Left hindlimb (tissue), 1 donor: ENCODE results near the gene NUSAP1.
"Not testable (repeated sequence)": the region's sequence is repeated elsewhere in the genome, so short reads cannot be mapped to it uniquely, and the experiment has no call there.

Experiments
- DNase-seq: peaks from one replicate; pipeline ENCODE4 v3.0.0-alpha.2; 2018

The NUSAP1 gene

DNA sequence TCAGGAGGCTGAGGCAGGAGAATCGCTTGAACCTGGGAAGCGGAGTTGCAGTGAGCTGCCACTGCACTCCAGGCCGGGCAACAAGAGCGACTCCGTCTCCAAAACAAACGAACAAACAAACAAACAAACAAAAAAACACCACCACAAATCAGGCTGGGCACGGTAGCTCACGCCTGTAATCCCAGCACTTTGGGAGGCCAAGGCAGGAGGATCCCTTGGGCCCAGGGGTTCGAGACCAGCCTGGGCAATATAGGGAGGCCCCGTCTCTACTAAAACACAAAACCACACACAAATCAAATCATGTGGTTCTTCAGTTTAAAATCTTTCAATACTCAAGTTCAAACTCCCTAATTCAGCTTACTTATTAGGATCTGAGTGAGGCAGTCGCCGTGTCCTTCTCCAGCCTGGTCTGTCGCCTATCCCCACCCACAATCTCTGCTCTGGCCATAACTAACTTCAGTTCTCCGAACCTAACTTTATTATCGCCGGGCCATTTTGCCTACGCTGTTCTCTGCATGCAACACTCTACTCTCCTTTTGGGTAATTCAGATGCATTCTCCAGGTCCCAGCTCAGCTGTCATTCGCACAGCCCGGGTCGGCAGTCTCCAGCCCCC lies 83.6 kb downstream of the NUSAP1 start:
- DNase-seq, result no peak

DNA sequence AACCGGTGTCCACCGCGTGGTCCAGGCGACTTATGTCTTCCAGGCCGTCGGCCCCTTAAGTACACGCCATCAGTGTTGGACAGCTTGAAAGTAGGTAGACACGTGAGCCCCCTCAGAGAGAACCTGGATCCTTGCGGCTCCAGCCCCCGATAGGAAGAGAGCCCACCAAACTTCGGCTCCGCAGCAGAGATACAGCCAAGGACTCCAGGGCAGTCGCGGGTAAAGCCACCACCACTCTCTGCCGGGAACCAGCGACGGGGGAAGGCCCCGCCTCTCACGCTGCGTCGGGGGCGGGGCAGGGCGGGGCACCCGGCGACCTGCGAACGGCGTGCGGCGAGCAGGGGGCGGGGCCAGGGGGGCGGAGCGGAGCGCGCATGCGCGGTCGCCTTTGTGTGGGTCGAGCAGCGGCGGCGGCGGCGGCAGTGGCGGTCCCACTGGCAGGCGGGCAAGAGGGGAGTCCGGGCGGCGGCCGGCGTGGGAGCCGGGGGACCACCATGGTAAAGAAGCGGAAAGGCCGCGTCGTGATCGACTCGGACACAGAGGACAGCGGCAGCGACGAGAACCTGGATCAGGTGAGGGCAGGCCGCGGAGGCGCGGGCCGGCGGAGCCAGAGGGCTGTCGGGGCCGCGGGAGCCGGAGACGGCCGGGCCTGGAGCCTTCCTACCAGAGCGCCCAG lies 84.2 kb downstream of the NUSAP1 start, which contains the start of gene RTF1:
TSS of gene RTF1 (plus strand) at position 354 of the 676 bp plus-strand sequence. CDS start at position 375, 21 bp downstream.
- DNase-seq, result peak; percentile 97

DNA sequence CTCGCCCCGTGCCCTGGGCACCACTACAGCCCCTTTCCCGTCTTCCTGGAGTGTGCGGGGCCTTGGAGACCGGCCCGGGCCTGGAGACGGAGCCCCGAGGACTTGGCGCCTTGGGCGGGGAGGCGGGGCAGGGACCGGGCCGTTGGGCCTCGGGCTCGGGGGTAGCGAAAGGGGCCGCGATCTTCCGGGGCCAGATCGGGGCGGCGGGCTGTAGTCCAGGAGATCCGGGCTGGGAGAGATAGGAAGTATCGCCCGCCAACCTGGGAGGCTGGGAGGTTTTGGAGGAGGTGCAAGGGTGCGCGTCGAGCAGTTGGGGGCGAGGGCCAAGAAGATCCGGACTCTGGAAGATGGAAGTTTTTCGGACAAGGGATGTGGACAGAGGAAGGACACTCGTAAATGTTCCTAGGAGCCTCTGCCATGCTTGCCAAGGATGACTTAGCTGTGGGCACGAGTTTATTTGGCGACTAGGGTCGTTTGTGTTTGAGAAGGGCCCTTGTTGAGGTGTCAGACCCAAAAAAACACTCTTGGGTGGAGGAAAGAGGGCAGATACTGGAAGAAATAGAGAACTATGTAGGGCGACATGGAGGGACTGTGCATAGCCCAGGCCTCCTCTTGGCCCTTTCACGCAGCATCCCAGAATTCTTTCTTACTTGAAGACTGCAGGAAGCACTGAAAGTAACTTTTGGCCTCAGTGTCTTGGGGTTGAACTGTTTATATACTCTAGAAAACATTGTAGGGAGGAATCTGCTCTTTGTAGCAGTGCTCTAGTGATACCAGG lies 84.9 kb downstream of the NUSAP1 start:
- peak; percentile 57 for DNase-seq

DNA sequence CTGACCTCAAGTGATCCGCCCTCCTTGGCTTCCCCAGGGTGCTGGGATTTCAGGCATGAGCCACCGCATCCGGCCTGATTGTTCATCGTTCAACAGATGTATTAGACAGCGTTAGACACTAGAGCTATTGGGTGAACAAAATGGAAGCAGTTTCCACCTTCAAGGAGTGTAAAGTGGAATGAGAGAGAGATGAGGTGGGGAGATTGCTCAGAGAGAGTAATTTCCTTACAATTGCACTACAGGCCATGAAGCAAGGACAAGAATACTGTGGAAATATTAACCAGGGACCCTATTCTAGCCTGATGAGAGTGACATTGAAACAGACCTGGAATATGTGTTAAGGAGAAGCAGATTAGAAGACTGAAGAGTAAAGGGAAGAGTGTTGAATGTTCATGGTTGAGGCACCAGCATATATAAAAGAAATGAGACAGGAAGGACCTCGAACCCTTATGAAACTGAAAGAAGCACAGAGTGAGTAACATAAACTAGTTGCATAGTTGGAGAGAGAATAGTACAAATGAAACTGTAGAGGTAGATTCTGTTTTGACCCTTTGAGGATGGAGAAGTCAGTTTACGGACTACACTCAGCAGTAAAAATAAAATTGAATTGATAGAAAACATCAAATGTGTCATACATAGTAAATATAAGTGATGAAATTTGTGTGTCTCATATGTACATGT lies 91.4 kb downstream of the NUSAP1 start:
- DNase-seq, result no peak

DNA sequence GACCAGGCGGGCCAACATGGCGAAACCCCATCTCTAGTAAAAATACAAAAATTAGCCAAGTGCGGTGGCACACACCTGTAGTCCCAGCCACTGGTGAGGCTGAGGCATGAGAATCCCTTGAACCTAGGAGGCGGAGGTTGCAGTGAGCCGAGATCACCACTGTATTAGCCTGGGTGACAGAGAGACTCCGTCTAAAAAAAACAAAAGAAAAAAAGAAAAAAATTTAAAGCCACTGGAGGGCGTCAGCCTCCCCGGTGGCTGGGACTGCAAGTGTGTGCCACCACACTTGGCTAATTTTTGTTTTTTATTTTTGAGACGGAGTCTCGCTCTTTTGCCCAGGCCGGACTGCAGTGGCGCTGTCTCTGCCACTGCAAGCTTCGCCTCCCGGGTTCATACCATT lies 92.1 kb downstream of the NUSAP1 start:
- no peak for DNase-seq

DNA sequence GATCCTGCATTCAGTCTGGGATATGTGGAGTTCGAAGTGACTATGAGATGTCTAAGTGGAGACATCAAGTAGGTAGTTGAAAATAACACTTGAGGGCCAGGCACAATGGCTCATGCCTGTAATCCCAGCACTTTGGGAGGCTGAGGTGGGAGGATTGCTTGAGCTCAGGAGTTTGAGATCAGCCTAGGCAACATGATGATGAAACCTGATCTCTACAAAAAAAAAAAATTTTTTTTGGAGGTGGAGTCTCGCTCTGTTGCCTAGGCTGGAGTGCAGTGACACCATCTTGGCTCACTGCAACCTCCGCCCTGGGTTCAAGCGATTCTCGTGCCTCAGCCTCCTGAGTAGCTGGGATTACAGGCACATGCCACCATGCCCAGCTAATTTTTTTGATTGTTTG lies 93.2 kb downstream of the NUSAP1 start:
- not testable (repeated sequence) for DNase-seq

DNA sequence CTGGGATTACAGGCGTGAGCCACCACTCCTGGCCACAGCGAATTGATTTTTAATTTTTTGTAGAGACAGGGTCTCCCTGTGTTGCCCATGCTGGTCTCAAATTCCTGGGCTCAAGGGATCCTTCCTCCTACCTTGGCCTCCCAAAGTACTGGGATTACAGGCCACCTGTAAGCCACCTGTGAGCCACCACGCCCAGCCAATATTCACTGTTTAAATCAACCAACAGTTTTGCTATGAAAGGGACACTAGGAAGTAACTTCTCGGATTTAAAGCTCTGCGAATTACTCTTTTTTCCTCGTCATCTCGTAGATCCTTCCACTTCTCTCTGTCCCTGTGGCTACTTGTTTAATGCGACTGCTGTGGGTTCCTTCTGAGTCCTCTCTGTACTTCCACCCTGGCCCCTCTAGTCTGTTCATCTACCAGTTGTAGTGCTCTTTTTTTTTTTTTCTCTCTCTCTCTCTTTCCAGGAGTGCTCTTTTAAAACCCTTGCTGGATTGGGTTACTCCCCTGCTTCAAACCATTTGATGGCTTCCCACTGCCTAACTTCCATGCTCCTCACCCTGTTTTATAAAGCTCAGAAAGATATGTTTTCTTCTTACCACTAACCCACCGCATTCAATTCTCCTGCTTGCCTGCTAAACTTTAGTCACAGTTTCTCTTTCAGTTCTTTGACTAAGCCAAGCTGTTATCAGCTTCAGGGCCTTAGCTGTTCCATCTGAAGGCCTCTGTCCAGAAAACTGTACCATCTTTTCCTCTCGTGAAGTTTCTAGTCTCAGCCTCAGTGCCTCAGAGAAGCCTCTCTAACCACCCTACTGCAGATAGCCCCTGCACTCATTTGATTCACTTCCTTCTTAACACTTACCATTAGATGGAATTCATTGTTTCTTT lies 96.6 kb downstream of the NUSAP1 start:
- no peak for DNase-seq
